Lower lobe of right lung (tissue), 2 donors: ENCODE data around the gene CMIP. TPM values are rescaled to one million over a fixed set of nuclear protein-coding genes. Genes with fewer than 3 reads are reported as not detected.

Experiments used
- ATAC-seq, 2 donors: fragments of 200-7000 bp; cut with Tn5 transposase; one replicate each; pipeline ENCODE4 v1.9.1; 2020 to 2022; ENCODE audit warnings: mild to moderate bottlenecking in 2 of 2, moderate library complexity in 2 of 2
- DNase-seq: peaks from one replicate; pipeline ENCODE4 v3.0.0-alpha.2; 2020
- H3K27ac ChIP-seq: fragments of 200-600 bp; one replicate; pipeline ENCODE4 v1.8.0; 2022
- H3K27me3 ChIP-seq: fragments of 200-600 bp; one replicate; pipeline ENCODE4 v1.8.0; 2022; ENCODE audit warnings: low read depth
- H3K36me3 ChIP-seq: fragments of 200-600 bp; one replicate; pipeline ENCODE4 v1.8.0; 2022; ENCODE audit warnings: mild to moderate bottlenecking
- H3K4me1 ChIP-seq: fragments of 200-600 bp; one replicate; pipeline ENCODE4 v1.8.0; 2022
- H3K4me3 ChIP-seq: fragments of 200-600 bp; one replicate; pipeline ENCODE4 v1.8.0; 2022; ENCODE audit warnings: mild to moderate bottlenecking
- H3K9me3 ChIP-seq: fragments of 200-600 bp; one replicate; pipeline ENCODE4 v1.8.0; 2022
- CTCF ChIP-seq: fragments of 200-600 bp; IDR thresholded peaks from one replicate; pipeline ENCODE4 v1.8.0; 2022; ENCODE audit warnings: antibody characterized with exemption, mild to moderate bottlenecking
- intact Hi-C: fragments of 100-400 bp; cut with DNase I; formaldehyde crosslinking; loops from one replicate; pipeline ENCODE4 v1.11.0; 2022
- total RNA-seq: library from RNA; stranded (reverse); fragmentation: NEBNext Ultra II Directional; extraction: Animal tissue kit (Norgen Biotek cat#: 25700); gene quantifications from one replicate; pipeline ENCODE4 v1.2.1, GENCODE V29; 2021
- donor health status: DM: no; HTN: yes; CAD: no; lungs with severe emphysema.

CMIP gene
- total RNA-seq, 1 donor from 2014 or later: 77.4 TPM

- H3K9me3 ChIP-seq: no peaks in the 10 kb centered on the region
- no peaks in the 10 kb centered on the region for H3K27me3 ChIP-seq
- no peak for TF ChIP-seq CTCF
- intact Hi-C loops: no loop called here
- peaks cover 7% of the 10 kb centered on the region for H3K4me1 ChIP-seq
- ATAC-seq (peak in 1 of 2 donors; percentile 42), DNase-seq (peak; percentile 46)
- H3K27ac ChIP-seq: no peak overlapping the region
- no peak overlapping the region for H3K4me3 ChIP-seq
- peaks cover 61% of the 10 kb centered on the region for H3K36me3 ChIP-seq
Measured at GRCh38 chr16:81708266-81709015, 263.8 kb downstream of the CMIP start.

- Histone ChIP-seq H3K4me3 (no peak overlapping the region), H3K4me1 (peaks cover 7% of the 10 kb centered on the region), H3K9me3 (no peaks in the 10 kb centered on the region), H3K36me3 (peaks cover 57% of the 10 kb centered on the region), H3K27me3 (no peaks in the 10 kb centered on the region), H3K27ac (no peak overlapping the region)
- no peak for TF ChIP-seq CTCF
- DNase-seq (peak; percentile 27), ATAC-seq (no peak)
- intact Hi-C loops: no loop called here
Measured at GRCh38 chr16:81709016-81709900, 264.6 kb downstream of the CMIP start.

- no peak overlapping the region for H3K4me3 ChIP-seq
- peaks cover 7% of the 10 kb centered on the region for H3K4me1 ChIP-seq
- ATAC-seq (no peak), DNase-seq (peak; percentile 26)
- TF ChIP-seq CTCF: no peak
- no peaks in the 10 kb centered on the region for H3K9me3 ChIP-seq
- H3K36me3 ChIP-seq: peaks cover 52% of the 10 kb centered on the region
- no peaks in the 10 kb centered on the region for H3K27me3 ChIP-seq
- intact Hi-C loops: no loop called here
- no peak overlapping the region for H3K27ac ChIP-seq
Measured at GRCh38 chr16:81710044-81710443, 265.4 kb downstream of the CMIP start.

GRCh38 chr16:81710596-81710995, 266.0 kb downstream of the CMIP start:
- H3K4me3 ChIP-seq: no peak overlapping the region

More at GRCh38 chr16:81710596-81710995, 266.0 kb downstream of the CMIP start:
- DNase-seq (no peak), ATAC-seq (no peak)
- H3K27me3 ChIP-seq: no peaks in the 10 kb centered on the region
- intact Hi-C loops: no loop called here
- H3K9me3 ChIP-seq: no peaks in the 10 kb centered on the region
- TF ChIP-seq CTCF: no peak
- no peak overlapping the region for H3K27ac ChIP-seq
- peaks cover 7% of the 10 kb centered on the region for H3K4me1 ChIP-seq
- peaks cover 46% of the 10 kb centered on the region for H3K36me3 ChIP-seq
